GM12892 (cell line): ENCODE results near the gene ANK3.

ENCODE experiments used
- DNase-seq: peaks from one replicate; pipeline ENCODE4 v3.0.0; 2011; ENCODE audit not compliant: insufficient read length
- FAIRE-seq: peaks from 2 replicates; lab custom pipeline; 2011; peaks lifted over from hg19 to GRCh38; lab: Jason Lieb, UNC
- POLR2A ChIP-seq: IDR thresholded peaks from 2 replicates; pipeline ENCODE4 v1.6.1; 2011; ENCODE audit warnings: low read depth, low read length, control low read depth
- POLR2AphosphoS5 ChIP-seq: IDR thresholded peaks from 2 replicates; pipeline ENCODE4 v1.6.1; 2011; ENCODE audit warnings: low read depth, low read length, control low read depth
- TAF1 ChIP-seq: IDR thresholded peaks from 2 replicates; pipeline ENCODE4 v1.6.1; 2011; ENCODE audit warnings: low read depth, mild to moderate bottlenecking, control low read depth, low read length, borderline replicate concordance

Gene ANK3

GRCh38 chr10:59991661-59992060 is 398.0 kb downstream of the ANK3 start:
- DNase-seq (no peak), FAIRE-seq (no peak)
- TF ChIP-seq POLR2A, result no peak
- no peak for TF ChIP-seq TAF1
- no peak for TF ChIP-seq POLR2AphosphoS5

GRCh38 chr10:59991117-59991516 is 398.6 kb downstream of the ANK3 start:
- FAIRE-seq, result no peak
- TF ChIP-seq TAF1 (no peak), POLR2AphosphoS5 (no peak), POLR2A (no peak)
- no peak for DNase-seq

- FAIRE-seq (no peak), DNase-seq (no peak)
Measured at GRCh38 chr10:59985639-59986038, 404.0 kb downstream of the ANK3 start.

GRCh38 chr10:59984415-59984814 is 405.3 kb downstream of the ANK3 start:
- TF ChIP-seq POLR2A, result no peak
- TF ChIP-seq POLR2AphosphoS5, result no peak
- no peak for TF ChIP-seq TAF1
- DNase-seq (no peak), FAIRE-seq (no peak)

More at GRCh38 chr10:59985639-59986038, 404.0 kb downstream of the ANK3 start:
- TF ChIP-seq POLR2AphosphoS5 (no peak), POLR2A (no peak), TAF1 (no peak)

GRCh38 chr10:59980356-59980755 is 409.3 kb downstream of the ANK3 start:
- DNase-seq (no peak), FAIRE-seq (no peak)
- TF ChIP-seq POLR2AphosphoS5 (no peak), POLR2A (no peak), TAF1 (no peak)

- no peak for DNase-seq
- FAIRE-seq, result no peak
- TF ChIP-seq TAF1, result no peak
- no peak for TF ChIP-seq POLR2A
- TF ChIP-seq POLR2AphosphoS5, result no peak
Measured at GRCh38 chr10:59977486-59977885, 412.2 kb downstream of the ANK3 start.

- no peak for FAIRE-seq
- TF ChIP-seq TAF1, result no peak
- TF ChIP-seq POLR2A, result no peak
- no peak for TF ChIP-seq POLR2AphosphoS5
- DNase-seq, result no peak
Measured at GRCh38 chr10:59976909-59977308, 412.8 kb downstream of the ANK3 start.
